Nephron (organoid): ENCODE data around the gene WDR64.

Experiments
- H3K27ac Mint-ChIP-seq, 3 experiments: 2 replicates each; pipeline ENCODE4 v1.8.0; 2020; ENCODE audit warnings: mixed read lengths in 3 of 3, mild to moderate bottlenecking in 2 of 3, moderate library complexity in 1 of 3
- H3K27me3 Mint-ChIP-seq: 2 replicates; pipeline ENCODE4 v1.8.0; 2021; ENCODE audit warnings: low read depth, mild to moderate bottlenecking, moderate library complexity, mixed read lengths
- H3K36me3 Mint-ChIP-seq: 2 replicates; pipeline ENCODE4 v1.8.0; 2020; ENCODE audit warnings: low read depth, mixed read lengths
- H3K4me1 Mint-ChIP-seq: 2 replicates; pipeline ENCODE4 v1.8.0; 2020; ENCODE audit warnings: mixed read lengths
- H3K4me3 Mint-ChIP-seq, 3 experiments: 2 replicates each; pipeline ENCODE4 v1.8.0; 2020; ENCODE audit warnings: mild to moderate bottlenecking in 3 of 3, mixed read lengths in 3 of 3, moderate library complexity in 2 of 3
- H3K9me3 Mint-ChIP-seq: 2 replicates; pipeline ENCODE4 v1.8.0; 2020; ENCODE audit warnings: mixed read lengths
- CTCF ChIP-seq, 3 experiments: fragments of 200-600 bp; sonication (generic); IDR thresholded peaks; one replicate each; pipeline ENCODE4 v1.5.0; 2021; ENCODE audit warnings: antibody characterized with exemption in 3 of 3; ENCODE audit not compliant: unreplicated experiment in 3 of 3

Gene WDR64

GRCh38 chr1:241765390-241765789 lies 113.3 kb downstream of the WDR64 start:
- no peak for TF ChIP-seq CTCF (IDR thresholded peaks at IDR 0.05; ENCODE audit: unreplicated experiment in 3 of 3)
- Mint-ChIP-seq H3K27me3 (no peaks in the 10 kb centered on the region), H3K36me3 (no peaks in the 10 kb centered on the region), H3K27ac (no peak overlapping the region), H3K4me1 (no peaks in the 10 kb centered on the region), H3K4me3 (no peak overlapping the region), H3K9me3 (no peaks in the 10 kb centered on the region)

- no peak for TF ChIP-seq CTCF (IDR thresholded peaks at IDR 0.05; ENCODE audit: unreplicated experiment in 3 of 3)
- Mint-ChIP-seq H3K4me3 (no peak overlapping the region), H3K27me3 (no peaks in the 10 kb centered on the region), H3K36me3 (no peaks in the 10 kb centered on the region), H3K27ac (no peak overlapping the region), H3K4me1 (no peaks in the 10 kb centered on the region), H3K9me3 (no peaks in the 10 kb centered on the region)
Measured at GRCh38 chr1:241767737-241768136, 115.7 kb downstream of the WDR64 start.

GRCh38 chr1:241770115-241770514 lies 118.0 kb downstream of the WDR64 start:
- TF ChIP-seq CTCF (IDR thresholded peaks at IDR 0.05; ENCODE audit: unreplicated experiment in 3 of 3) = no peak
- H3K4me3 Mint-ChIP-seq = no peak overlapping the region

GRCh38 chr1:241771117-241771516 lies 119.0 kb downstream of the WDR64 start:
- Mint-ChIP-seq H3K4me1 (no peaks in the 10 kb centered on the region), H3K36me3 (no peaks in the 10 kb centered on the region), H3K27ac (no peak overlapping the region), H3K27me3 (no peaks in the 10 kb centered on the region), H3K4me3 (no peak overlapping the region), H3K9me3 (no peaks in the 10 kb centered on the region)
- no peak for TF ChIP-seq CTCF (IDR thresholded peaks at IDR 0.05; ENCODE audit: unreplicated experiment in 3 of 3)

More at GRCh38 chr1:241770115-241770514, 118.0 kb downstream of the WDR64 start:
- Mint-ChIP-seq H3K27ac (no peak overlapping the region), H3K9me3 (no peaks in the 10 kb centered on the region), H3K27me3 (no peaks in the 10 kb centered on the region), H3K36me3 (no peaks in the 10 kb centered on the region), H3K4me1 (no peaks in the 10 kb centered on the region)

GRCh38 chr1:241772932-241773500 lies 120.9 kb downstream of the WDR64 start:
- H3K27ac Mint-ChIP-seq = no peak overlapping the region
- no peaks in the 10 kb centered on the region for H3K9me3 Mint-ChIP-seq
- H3K4me3 Mint-ChIP-seq = no peak overlapping the region
- H3K27me3 Mint-ChIP-seq = peaks cover 4% of the 10 kb centered on the region
- H3K4me1 Mint-ChIP-seq = no peaks in the 10 kb centered on the region
- TF ChIP-seq CTCF (IDR thresholded peaks at IDR 0.05; ENCODE audit: unreplicated experiment in 3 of 3) = no peak
- no peaks in the 10 kb centered on the region for H3K36me3 Mint-ChIP-seq

GRCh38 chr1:241773991-241774390 lies 121.9 kb downstream of the WDR64 start:
- Mint-ChIP-seq H3K4me3 (no peak overlapping the region), H3K27me3 (peaks cover 4% of the 10 kb centered on the region), H3K9me3 (no peaks in the 10 kb centered on the region), H3K36me3 (no peaks in the 10 kb centered on the region), H3K27ac (no peak overlapping the region), H3K4me1 (no peaks in the 10 kb centered on the region)
- no peak for TF ChIP-seq CTCF (IDR thresholded peaks at IDR 0.05; ENCODE audit: unreplicated experiment in 3 of 3)
